Transverse colon (tissue), 4 donors: ENCODE results near the gene CD53. TPM values are rescaled to one million over a fixed set of nuclear protein-coding genes. Genes with fewer than 3 reads are reported as not detected.

Experiments
- DNase-seq: peaks from one replicate; pipeline ENCODE4 v3.0.0-alpha.2; 2019
- H3K27ac ChIP-seq, 4 donors: fragments of 200-600 bp; sonication (generic); 2 replicates each; pipeline ENCODE4 v1.5.1; 2016 to 2018; ENCODE audit warnings: inconsistent platforms in 4 of 4
- H3K27me3 ChIP-seq: fragments of 200-600 bp; sonication (generic); 2 replicates; pipeline ENCODE4 v1.5.1; 2017; ENCODE audit warnings: inconsistent platforms
- H3K36me3 ChIP-seq, 4 donors: fragments of 200-600 bp; sonication (generic); 2 replicates each; pipeline ENCODE4 v1.5.1; 2017 to 2019; ENCODE audit warnings: inconsistent platforms in 4 of 4
- H3K4me1 ChIP-seq, 4 donors: fragments of 200-600 bp; sonication (generic); 2 replicates each; pipeline ENCODE4 v1.5.1; 2017 to 2020; ENCODE audit warnings: inconsistent platforms in 4 of 4
- H3K4me3 ChIP-seq, 4 donors: fragments of 200-600 bp; sonication (generic); 1 replicate in 1 of 4; 2 replicates in 3 of 4; pipeline versions ENCODE4 v1.5.1 to v1.6.1; 2017 to 2019; ENCODE audit warnings: inconsistent platforms in 4 of 4
- H3K9me3 ChIP-seq, 2 donors: fragments of 200-600 bp; sonication (generic); 2 replicates each; pipeline ENCODE4 v1.5.1; 2017 to 2019; ENCODE audit warnings: inconsistent platforms in 2 of 2
- EP300 ChIP-seq: sonication (generic); formaldehyde crosslinking; IDR thresholded peaks from one replicate; pipeline ENCODE4 v1.6.1; 2017; ENCODE audit warnings: antibody characterized with exemption, low read depth
- POLR2A ChIP-seq: fragments of 450-650 bp; IDR thresholded peaks from one replicate; pipeline ENCODE4 v1.6.1; 2016; ENCODE audit warnings: antibody characterized with exemption, mild to moderate bottlenecking, moderate library complexity
- POLR2AphosphoS5 ChIP-seq, 3 donors: sonication (generic); formaldehyde crosslinking; IDR thresholded peaks; one replicate each; pipeline ENCODE4 v1.6.1; 2016; ENCODE audit warnings: antibody characterized with exemption in 3 of 3
- WGBS, 2 donors: methylation state at CpG; one replicate each; pipeline ENCODE4 v1.1.5; 2018; ENCODE audit warnings: low coverage in 1 of 2; 5-methylcytosine and 5-hydroxymethylcytosine counted together
- in situ Hi-C, 4 donors: fragments of 200-750 bp; cut with MboI; loops; one replicate each; pipeline versions ENCODE4 v1.15.0 to v1.15.1; 2017; ENCODE audit warnings: low sequenced_read_pairs in 3 of 4, low pct_ligation_motif_present in 1 of 4, low pct_unique_long_range_greater_than_20kb in 1 of 4
- intact Hi-C: fragments of 100-400 bp; cut with DNase I; formaldehyde crosslinking; loops from one replicate; pipeline ENCODE4 v1.15.1; 2023; ENCODE audit warnings: low total_unique reads
- total RNA-seq, 4 donors: library from RNA; depleted of rRNA; stranded (reverse); fragments of >200 nt; gene quantifications; one replicate each; pipeline ENCODE4 v1.1.0, GENCODE V29; 2016
- TF ChIP-seq, protein P1 (sequence below), 5 experiments: fragments of 200-600 bp in 3 of 5; fragments of 450-650 bp in 2 of 5; sonication (generic) in 3 of 5; IDR thresholded peaks; 1 replicate in 2 of 5; 2 replicates in 3 of 5; pipeline ENCODE4 v1.5.1; 2016 to 2017; ENCODE audit warnings: antibody characterized with exemption in 5 of 5, inconsistent platforms in 3 of 5, mild to moderate bottlenecking in 2 of 5, moderate library complexity in 1 of 5

CD53 gene
- total RNA-seq, 4 donors from 2014 or later = 18.6 to 71.6 (median 25.4) TPM; not detected in 1

DNA sequence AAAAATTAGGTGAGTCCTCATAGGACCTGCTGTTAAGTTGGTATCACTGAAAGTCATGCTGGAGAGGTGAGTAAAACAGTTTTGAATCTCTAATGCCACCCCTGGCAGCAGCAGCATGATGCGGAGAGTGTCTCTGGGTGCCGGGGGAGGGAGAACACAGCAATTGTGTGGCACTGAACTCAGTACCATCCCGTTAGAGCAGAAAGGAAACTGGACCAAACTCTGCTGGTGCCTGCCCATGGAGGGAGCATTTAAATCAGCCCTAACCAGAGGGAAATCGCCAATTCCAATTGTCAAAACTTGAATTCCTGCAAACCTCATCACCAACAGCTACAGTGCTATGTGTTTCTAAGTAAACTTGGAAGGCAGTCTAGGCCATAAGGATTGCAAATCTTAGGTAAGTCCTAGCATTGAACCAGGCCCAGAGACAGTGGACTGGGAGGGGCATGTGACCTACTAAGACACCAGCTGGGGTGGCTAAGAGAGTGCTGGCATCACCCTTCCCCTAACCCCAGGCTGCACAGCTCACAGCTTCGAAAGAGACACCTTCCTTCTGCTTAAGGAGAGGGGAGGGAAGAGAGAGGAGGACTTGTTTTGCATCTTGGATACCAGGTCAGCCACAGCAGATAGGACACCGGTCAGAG, 30.0 kb downstream of the CD53 start:
- no peak for DNase-seq
- TF ChIP-seq POLR2AphosphoS5 (IDR thresholded peaks at IDR 0.05) (no peak), POLR2A (no peak), EP300 (no peak)
- TF ChIP-seq, protein P1, sequence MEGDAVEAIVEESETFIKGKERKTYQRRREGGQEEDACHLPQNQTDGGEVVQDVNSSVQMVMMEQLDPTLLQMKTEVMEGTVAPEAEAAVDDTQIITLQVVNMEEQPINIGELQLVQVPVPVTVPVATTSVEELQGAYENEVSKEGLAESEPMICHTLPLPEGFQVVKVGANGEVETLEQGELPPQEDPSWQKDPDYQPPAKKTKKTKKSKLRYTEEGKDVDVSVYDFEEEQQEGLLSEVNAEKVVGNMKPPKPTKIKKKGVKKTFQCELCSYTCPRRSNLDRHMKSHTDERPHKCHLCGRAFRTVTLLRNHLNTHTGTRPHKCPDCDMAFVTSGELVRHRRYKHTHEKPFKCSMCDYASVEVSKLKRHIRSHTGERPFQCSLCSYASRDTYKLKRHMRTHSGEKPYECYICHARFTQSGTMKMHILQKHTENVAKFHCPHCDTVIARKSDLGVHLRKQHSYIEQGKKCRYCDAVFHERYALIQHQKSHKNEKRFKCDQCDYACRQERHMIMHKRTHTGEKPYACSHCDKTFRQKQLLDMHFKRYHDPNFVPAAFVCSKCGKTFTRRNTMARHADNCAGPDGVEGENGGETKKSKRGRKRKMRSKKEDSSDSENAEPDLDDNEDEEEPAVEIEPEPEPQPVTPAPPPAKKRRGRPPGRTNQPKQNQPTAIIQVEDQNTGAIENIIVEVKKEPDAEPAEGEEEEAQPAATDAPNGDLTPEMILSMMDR (IDR thresholded peaks at IDR 0.05) = no peak
- H3K27ac ChIP-seq = no peak overlapping the region
- intact Hi-C loops = no loop called here
- no peak overlapping the region for H3K4me3 ChIP-seq
- H3K36me3 ChIP-seq = no peaks in the 10 kb centered on the region
- WGBS, 2 donors = 83% methylated on average over 6 of the region's 6 CpGs; no CpG with 5 or more reads in 1 of the 2 donors
- H3K9me3 ChIP-seq = no peaks in the 10 kb centered on the region
- no peaks in the 10 kb centered on the region for H3K4me1 ChIP-seq
- H3K27me3 ChIP-seq = no peaks in the 10 kb centered on the region
- in situ Hi-C loops = no loop called here

GRCh38 chr1:110903853-110904500, 31.0 kb downstream of the CD53 start:
- Histone ChIP-seq H3K9me3 (no peaks in the 10 kb centered on the region), H3K4me3 (no peak overlapping the region), H3K27me3 (no peaks in the 10 kb centered on the region), H3K4me1 (no peaks in the 10 kb centered on the region), H3K27ac (no peak overlapping the region), H3K36me3 (no peaks in the 10 kb centered on the region)
- TF ChIP-seq, protein P1 (IDR thresholded peaks at IDR 0.05) = no peak
- TF ChIP-seq EP300 (no peak), POLR2AphosphoS5 (IDR thresholded peaks at IDR 0.05) (no peak), POLR2A (no peak)
- intact Hi-C loops = no loop called here
- WGBS, 2 donors = 40 to 75% methylated on average over 1 to 3 of the region's 3 CpGs
- no peak for DNase-seq
- in situ Hi-C loops = no loop called here

GRCh38 chr1:110912784-110913183, 39.8 kb downstream of the CD53 start:
- H3K9me3 ChIP-seq = peaks cover 5 to 9% of the 10 kb centered on the region in 2 donors

DNA sequence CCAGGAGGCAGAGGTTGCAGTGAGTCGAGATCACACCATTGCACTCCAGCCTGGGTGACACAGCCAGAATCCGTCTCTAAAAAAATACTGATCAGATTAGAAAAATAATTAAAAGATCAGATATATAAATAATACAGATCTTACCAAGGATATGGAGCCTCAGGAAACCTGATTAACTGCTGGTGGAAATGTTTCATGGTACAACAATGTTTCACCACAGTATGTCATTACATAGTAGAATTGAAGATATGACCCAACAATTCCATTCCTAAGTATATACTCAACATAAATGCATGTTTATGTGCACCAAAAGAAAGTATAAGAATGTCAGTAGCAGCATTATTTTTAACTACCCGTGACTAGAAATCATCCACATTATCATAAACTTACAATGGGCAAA, 41.7 kb downstream of the CD53 start:
- Histone ChIP-seq H3K27ac (no peak overlapping the region), H3K4me1 (peaks cover 0 to 6% (median 0%) of the 10 kb centered on the region in 4 donors), H3K27me3 (no peaks in the 10 kb centered on the region), H3K4me3 (no peak overlapping the region), H3K9me3 (peaks cover 5 to 9% of the 10 kb centered on the region in 2 donors), H3K36me3 (no peaks in the 10 kb centered on the region)
- no peak for DNase-seq
- intact Hi-C loops = no loop called here
- WGBS, 2 donors = 84 to 85% methylated on average over 3 of the region's 3 CpGs
- in situ Hi-C loops = no loop called here
- TF ChIP-seq, protein P1 (IDR thresholded peaks at IDR 0.05) = no peak
- TF ChIP-seq EP300 (no peak), POLR2AphosphoS5 (IDR thresholded peaks at IDR 0.05) (no peak), POLR2A (no peak)

More at GRCh38 chr1:110912784-110913183, 39.8 kb downstream of the CD53 start:
- TF ChIP-seq EP300 = no peak
- no peak for TF ChIP-seq POLR2A
- no peak for TF ChIP-seq POLR2AphosphoS5 (IDR thresholded peaks at IDR 0.05)
- TF ChIP-seq, protein P1 (IDR thresholded peaks at IDR 0.05) = no peak
- DNase-seq = no peak
- Histone ChIP-seq H3K4me1 (peaks cover 0 to 6% (median 0%) of the 10 kb centered on the region in 4 donors), H3K36me3 (no peaks in the 10 kb centered on the region), H3K27ac (no peak overlapping the region), H3K27me3 (no peaks in the 10 kb centered on the region), H3K4me3 (no peak overlapping the region)
- intact Hi-C loops (no loop called here), in situ Hi-C loops (no loop called here)
